HCT116 (cell line): ENCODE measurements around the gene RTTN. TPM values are rescaled to one million over a fixed set of nuclear protein-coding genes. Genes with fewer than 3 reads are reported as not detected.

ENCODE experiments used
- ATAC-seq: fragments of 200-7000 bp; cut with Tn5 transposase; 2 replicates; pipeline ENCODE4 v1.9.1; 2020; ENCODE audit warnings: mild to moderate bottlenecking, moderate library complexity
- BruUV-seq: library from RNA; stranded (reverse); fragments of 400-500 nt; replicated peaks from 2 replicates; lab custom pipeline; 2021; lab: Mats Ljungman, UMichigan
- CTCF ChIA-PET: fragments of 300-600 bp; sonication (Branson Sonifier 250); formaldehyde crosslinking; loops from one replicate; lab custom pipeline; 2021; ENCODE audit warnings: antibody characterized with exemption; lab: Charles Lee
- POLR2A ChIA-PET: fragments of 300-600, 350-600 bp; sonication (Branson Sonifier 250); formaldehyde crosslinking; loops from one replicate; lab custom pipeline; 2021; ENCODE audit warnings: antibody characterized with exemption; lab: Charles Lee
- RAD21 ChIA-PET, 2 experiments: fragments of 300-600 bp; sonication (Branson Sonifier 250); formaldehyde crosslinking; loops; one replicate each; lab custom pipeline; 2023; ENCODE audit warnings: low total read pairs in 2 of 2; ENCODE audit not compliant: uncharacterized antibody in 2 of 2, unreplicated experiment in 2 of 2, low non-redundant PET in 1 of 2; lab: Charles Lee
- DNase-seq: peaks from one replicate; pipeline ENCODE4 v3.0.0-alpha.2; 2010; ENCODE audit warnings: low read depth, low spot score
- H2AFZ ChIP-seq: fragments of 200-600 bp; shearing (Covaris generic), sonication (generic); 2 replicates; pipeline ENCODE4 v1.6.1; 2017; ENCODE audit warnings: low read depth, mixed run types, mixed read lengths, antibody characterized with exemption, low read length; ENCODE audit not compliant: poor library complexity, severe bottlenecking
- H3K27ac ChIP-seq: 2 replicates; pipeline ENCODE4 v1.5.1; 2012; ENCODE audit warnings: low read depth, low read length
- H3K27me3 ChIP-seq: fragments of 200-600 bp; sonication (generic); 2 replicates; pipeline ENCODE4 v1.6.1; 2016; ENCODE audit warnings: mixed run types, low read length, mixed read lengths; ENCODE audit not compliant: insufficient read depth
- H3K36me3 ChIP-seq, 2 experiments: fragments of 200-500 bp in 1 of 2; fragments of 200-600 bp in 1 of 2; sonication (Bioruptor generic) in 1 of 2; sonication (generic) in 1 of 2; 2 replicates each; pipeline versions ENCODE4 v1.5.1 to v1.6.1; 2014 to 2016; ENCODE audit warnings: low read length in 2 of 2, inconsistent platforms in 1 of 2, mixed read lengths in 1 of 2, mixed run types in 1 of 2; ENCODE audit not compliant: insufficient read depth in 2 of 2, control insufficient read depth in 1 of 2
- H3K4me1 ChIP-seq, 2 experiments: fragments of 200-600 bp in 1 of 2; sonication (generic) in 1 of 2; 2 replicates each; pipeline versions ENCODE4 v1.5.1 to v1.6.1; 2012 to 2017; ENCODE audit warnings: low read length in 2 of 2, inconsistent platforms in 1 of 2, mild to moderate bottlenecking in 1 of 2, mixed read lengths in 1 of 2, mixed run types in 1 of 2, moderate library complexity in 1 of 2; ENCODE audit not compliant: insufficient read depth in 2 of 2, control insufficient read depth in 1 of 2
- H3K4me2 ChIP-seq: fragments of 200-600 bp; sonication (generic); 2 replicates; pipeline ENCODE4 v1.6.1; 2017; ENCODE audit warnings: mixed run types, low read length, mixed read lengths
- H3K4me3 ChIP-seq, 2 experiments: fragments of 200-600 bp in 1 of 2; sonication (generic) in 1 of 2; replicated peaks in 1 of 2; 2 replicates each; pipeline ENCODE4 v1.5.1; 2011 to 2016; ENCODE audit warnings: low read length in 2 of 2, control low read depth in 1 of 2, low read depth in 1 of 2, mild to moderate bottlenecking in 1 of 2, mixed read lengths in 1 of 2, mixed run types in 1 of 2
- H3K79me2 ChIP-seq: fragments of 200-600 bp; sonication (generic); 2 replicates; pipeline ENCODE4 v1.6.1; 2017; ENCODE audit warnings: mild to moderate bottlenecking, mixed run types, low read length, moderate library complexity, mixed read lengths; ENCODE audit not compliant: insufficient read depth
- H3K9ac ChIP-seq: fragments of 200-600 bp; sonication (generic); 2 replicates; pipeline ENCODE4 v1.6.1; 2016; ENCODE audit warnings: low read length, mixed read lengths
- H3K9me2 ChIP-seq: fragments of 200-600 bp; sonication (generic), shearing (Covaris generic); 2 replicates; pipeline ENCODE4 v1.6.1; 2017; ENCODE audit warnings: mixed run types, mild to moderate bottlenecking, moderate library complexity; ENCODE audit not compliant: insufficient read depth
- H3K9me3 ChIP-seq, 2 experiments: fragments of 200-500 bp in 1 of 2; fragments of 200-600 bp in 1 of 2; sonication (Bioruptor generic) in 1 of 2; sonication (generic) in 1 of 2; 2 replicates each; pipeline ENCODE4 v1.6.1; 2014 to 2017; ENCODE audit warnings: low read length in 2 of 2, mixed read lengths in 2 of 2, inconsistent platforms in 1 of 2, low read depth in 1 of 2, mild to moderate bottlenecking in 1 of 2, mixed run types in 1 of 2, moderate library complexity in 1 of 2; ENCODE audit not compliant: control insufficient read depth in 1 of 2, insufficient read depth in 1 of 2
- H4K20me1 ChIP-seq: fragments of 200-600 bp; sonication (generic), shearing (Covaris generic); 2 replicates; pipeline ENCODE4 v1.6.1; 2017; ENCODE audit warnings: mixed run types, mild to moderate bottlenecking, moderate library complexity; ENCODE audit not compliant: insufficient read depth
- ATF3 ChIP-seq: IDR thresholded peaks from 2 replicates; pipeline ENCODE4 v1.6.1; 2012
- CBX3 ChIP-seq: IDR thresholded peaks from 2 replicates; pipeline ENCODE4 v1.6.1; 2012; ENCODE audit warnings: low read depth
- CEBPB ChIP-seq: IDR thresholded peaks from 2 replicates; pipeline ENCODE4 v1.6.1; 2012; ENCODE audit warnings: low read depth
- CTCF ChIP-seq, 3 experiments: fragments of 200-600 bp in 1 of 3; sonication (generic) in 1 of 3; IDR thresholded peaks in 2 of 3; conservative IDR thresholded peaks in 1 of 3; 2 replicates each; pipeline ENCODE4 v1.5.1; 2012 to 2017; ENCODE audit warnings: low read depth in 2 of 3, low read length in 2 of 3, antibody characterized with exemption in 1 of 3, borderline replicate concordance in 1 of 3, control low read depth in 1 of 3, mild to moderate bottlenecking in 1 of 3, mixed read lengths in 1 of 3, mixed run types in 1 of 3, moderate library complexity in 1 of 3; ENCODE audit not compliant: insufficient read depth in 1 of 3
- EGR1 ChIP-seq: IDR thresholded peaks from 2 replicates; pipeline ENCODE4 v1.6.1; 2012; ENCODE audit warnings: low read depth
- ELF1 ChIP-seq: IDR thresholded peaks from 2 replicates; pipeline ENCODE4 v1.6.1; 2012; ENCODE audit warnings: low read depth, borderline replicate concordance
- EZH2 ChIP-seq: fragments of 200-600 bp; sonication (generic); IDR thresholded peaks from 2 replicates; pipeline ENCODE4 v1.6.1; 2017; ENCODE audit warnings: antibody characterized with exemption, mixed run types
- FOSL1 ChIP-seq: IDR thresholded peaks from 2 replicates; pipeline ENCODE4 v1.6.1; 2012; ENCODE audit warnings: low read depth
- JUND ChIP-seq: IDR thresholded peaks from 2 replicates; pipeline ENCODE4 v1.6.1; 2012
- MAX ChIP-seq: IDR thresholded peaks from 2 replicates; pipeline ENCODE4 v1.6.1; 2012
- POLR2A ChIP-seq: IDR thresholded peaks from 2 replicates; pipeline ENCODE4 v1.7.0; 2011; ENCODE audit warnings: borderline replicate concordance; ENCODE audit not compliant: insufficient read depth, insufficient read length; ENCODE audit errors: extremely low read depth
- POLR2AphosphoS5 ChIP-seq: IDR thresholded peaks from 2 replicates; pipeline ENCODE4 v1.6.1; 2011; ENCODE audit warnings: mild to moderate bottlenecking, low read depth, low read length, moderate library complexity
- REST ChIP-seq: IDR thresholded peaks from 2 replicates; pipeline ENCODE4 v1.6.1; 2012; ENCODE audit warnings: low read depth
- SIN3A ChIP-seq: IDR thresholded peaks from 2 replicates; pipeline ENCODE4 v1.6.1; 2012; ENCODE audit warnings: low read depth
- SP1 ChIP-seq: IDR thresholded peaks from 2 replicates; pipeline ENCODE4 v1.6.1; 2012; ENCODE audit warnings: low read depth
- SRF ChIP-seq: IDR thresholded peaks from 2 replicates; pipeline ENCODE4 v1.6.1; 2012; ENCODE audit warnings: low read depth
- YY1 ChIP-seq: IDR thresholded peaks from 2 replicates; pipeline ENCODE4 v1.6.1; 2011; ENCODE audit warnings: low read length, low read depth, moderate library complexity, mild to moderate bottlenecking; ENCODE audit not compliant: insufficient replicate concordance; ENCODE audit errors: extremely low read depth
- ZBTB33 ChIP-seq: IDR thresholded peaks from 2 replicates; pipeline ENCODE4 v1.6.1; 2011; ENCODE audit warnings: mild to moderate bottlenecking, low read length, moderate library complexity; ENCODE audit not compliant: insufficient replicate concordance; ENCODE audit errors: extremely low read depth
- ZFX ChIP-seq: fragments of 450-650 bp; IDR thresholded peaks from 2 replicates; pipeline ENCODE4 v1.6.1; 2017
- ZNF274 ChIP-seq: fragments of 200-500 bp; sonication (Bioruptor generic); IDR thresholded peaks from 2 replicates; pipeline ENCODE4 v1.6.1; 2014; ENCODE audit warnings: mild to moderate bottlenecking, low read depth, low read length, inconsistent platforms
- intact Hi-C: fragments of 100-400 bp; cut with micrococcal nuclease; formaldehyde crosslinking; loops from 2 replicates; pipeline ENCODE4 v1.10.0; 2022
- total RNA-seq: library from RNA; stranded (reverse); gene quantifications from one replicate; pipeline ENCODE4 v1.2.1, GENCODE V29; 2021; ENCODE audit not compliant: unreplicated experiment

The RTTN gene
- total RNA-seq, 1 experiment from 2014 or later: 41.2 TPM

GRCh38 chr18:70044632-70045031 lies 160.9 kb downstream of the RTTN start:
- Histone ChIP-seq H3K27me3 (no peaks in the 10 kb centered on the region), H3K4me1 (peaks cover 0 to 8% of the 10 kb centered on the region in 2 experiments; a peak in 2 of 4 replicates), H3K36me3 (no peaks in the 10 kb centered on the region), H3K9ac (no peak overlapping the region), H3K27ac (no peak overlapping the region), H3K4me3 (no peak overlapping the region), H3K79me2 (no peaks in the 10 kb centered on the region; the same call in 1 of the 2 replicates), H2AFZ (no peak overlapping the region), H3K9me2 (no peaks in the 10 kb centered on the region), H4K20me1 (no peaks in the 10 kb centered on the region), H3K4me2 (peak overlapping the region; percentile 21), H3K9me3 (no peaks in the 10 kb centered on the region)
- ChIA-PET CTCF (no interaction called here), RAD21 (no interaction called here), POLR2A (no interaction called here)
- intact Hi-C loops: no loop called here
- TF ChIP-seq ELF1 (no peak), MAX (0 out of 2 replicates have a peak, but pooled peaks have one; percentile 14), ZNF274 (no peak), CTCF (IDR thresholded peaks at IDR 0.05 in 2 of 3, conservative IDR thresholded peaks at IDR 0.05 in 1 of 3; ENCODE audit: borderline replicate concordance in 1 of 3, insufficient read depth in 1 of 3, low read depth in 2 of 3, low read length in 2 of 3) (no peak), EZH2 (no peak), CEBPB (peak; percentile 81), REST (no peak), ATF3 (peak; percentile 64), SRF (peak; percentile 50; the same call in 1 of the 2 replicates), POLR2AphosphoS5 (no peak), EGR1 (no peak), FOSL1 (peak; percentile 59), ZBTB33 (no peak), SP1 (peak; percentile 56), JUND (peak; percentile 50), CBX3 (peak; percentile 58; the same call in 1 of the 2 replicates), YY1 (no peak), POLR2A (no peak), ZFX (no peak), SIN3A (no peak)
- BruUV-seq: no TSS peak
- ATAC-seq: no peak
- DNase-seq: peak; percentile 37
